Mesendoderm (in vitro differentiated cells): ENCODE data around the gene FBL.

ENCODE experiments used
- DNase-seq: peaks from one replicate; pipeline ENCODE4 v3.0.0; 2013
- H2AK5ac ChIP-seq: 2 replicates; pipeline ENCODE4 v1.6.1; 2013; ENCODE audit warnings: low read length, inconsistent platforms
- H2BK120ac ChIP-seq: 2 replicates; pipeline ENCODE4 v1.6.1; 2013; ENCODE audit warnings: low read depth, mild to moderate bottlenecking, low read length, moderate library complexity, mixed read lengths
- H2BK15ac ChIP-seq: replicated peaks from 2 replicates; pipeline ENCODE4 v1.6.1; 2013; ENCODE audit warnings: low read depth, mild to moderate bottlenecking, moderate library complexity
- H2BK5ac ChIP-seq: 2 replicates; pipeline ENCODE4 v1.6.1; 2013; ENCODE audit warnings: low read length, inconsistent platforms
- H3K18ac ChIP-seq: 2 replicates; pipeline ENCODE4 v1.6.1; 2013; ENCODE audit warnings: mild to moderate bottlenecking, low read length, mixed read lengths
- H3K23ac ChIP-seq: one replicate; pipeline ENCODE4 v1.6.1; 2013; ENCODE audit warnings: low read length
- H3K27ac ChIP-seq: 2 replicates; pipeline ENCODE4 v1.5.1; 2013; ENCODE audit warnings: low read depth, mild to moderate bottlenecking, inconsistent platforms, low read length, moderate library complexity
- H3K27me3 ChIP-seq: 2 replicates; pipeline ENCODE4 v1.6.1; 2013; ENCODE audit warnings: low read length, control low read depth, mild to moderate bottlenecking, inconsistent platforms; ENCODE audit not compliant: insufficient read depth, poor library complexity
- H3K36me3 ChIP-seq: 2 replicates; pipeline ENCODE4 v1.6.1; 2013; ENCODE audit warnings: low read length, inconsistent platforms; ENCODE audit not compliant: control insufficient read depth, insufficient read depth
- H3K4ac ChIP-seq: one replicate; pipeline ENCODE4 v1.6.1; 2013; ENCODE audit warnings: low read depth, mild to moderate bottlenecking, low read length, moderate library complexity
- H3K4me1 ChIP-seq: 2 replicates; pipeline ENCODE4 v1.6.1; 2013; ENCODE audit warnings: low read depth, low read length, inconsistent platforms; ENCODE audit not compliant: control insufficient read depth
- H3K4me2 ChIP-seq: 2 replicates; pipeline ENCODE4 v1.6.1; 2013; ENCODE audit warnings: low read length
- H3K4me3 ChIP-seq: 2 replicates; pipeline ENCODE4 v1.5.1; 2013; ENCODE audit warnings: mild to moderate bottlenecking, low read length
- H3K56ac ChIP-seq: one replicate; pipeline ENCODE4 v1.6.1; 2013; ENCODE audit warnings: low read length
- H3K79me1 ChIP-seq: 2 replicates; pipeline ENCODE4 v1.6.1; 2013; ENCODE audit warnings: low read length, inconsistent platforms
- H3K79me2 ChIP-seq: 2 replicates; pipeline ENCODE4 v1.6.1; 2013; ENCODE audit warnings: mild to moderate bottlenecking, low read length; ENCODE audit not compliant: control insufficient read depth, insufficient read depth
- H3K9ac ChIP-seq: 2 replicates; pipeline ENCODE4 v1.6.1; 2013; ENCODE audit warnings: low read length, inconsistent platforms
- H4K5ac ChIP-seq: one replicate; pipeline ENCODE4 v1.6.1; 2013; ENCODE audit warnings: low read length
- H4K8ac ChIP-seq: one replicate; pipeline ENCODE4 v1.6.1; 2013; ENCODE audit warnings: low read depth, mild to moderate bottlenecking, control low read depth, low read length, moderate library complexity
- WGBS: extraction: QIAGEN DNeasy Blood & Tissue Kit; methylation state at CpG from one replicate; pipeline ENCODE4 v1.1.7; 2013; ENCODE audit warnings: low lambda C conversion rate, missing lambda C conversion rate; ENCODE audit not compliant: insufficient coverage; ENCODE audit errors: extremely low coverage; 5-methylcytosine and 5-hydroxymethylcytosine counted together

The FBL gene

GRCh38 chr19:39832341-39833083 is 13.7 kb downstream of the FBL start:
- no peak overlapping the region for H2AK5ac ChIP-seq
- no peak overlapping the region for H4K5ac ChIP-seq
- no peak overlapping the region for H3K4me2 ChIP-seq
- DNase-seq: no peak
- peaks cover 11% of the 10 kb centered on the region for H3K36me3 ChIP-seq
- H3K27ac ChIP-seq: no peak overlapping the region
- H3K18ac ChIP-seq: no peak overlapping the region
- no peak overlapping the region for H3K4ac ChIP-seq
- peak overlapping the region; percentile 65 for H3K56ac ChIP-seq
- peaks cover 7% of the 10 kb centered on the region for H3K79me1 ChIP-seq
- H4K8ac ChIP-seq: no peak overlapping the region
- peak overlapping the region; percentile 20 for H3K9ac ChIP-seq
- no peak overlapping the region for H2BK120ac ChIP-seq
- WGBS: no CpG with 5 or more reads among the region's 5 CpGs
- H3K23ac ChIP-seq: no peak overlapping the region
- H3K4me3 ChIP-seq: no peak overlapping the region
- no peak overlapping the region for H2BK15ac ChIP-seq
- no peaks in the 10 kb centered on the region for H3K4me1 ChIP-seq
- H3K79me2 ChIP-seq: peaks cover 1% of the 10 kb centered on the region
- H3K27me3 ChIP-seq: no peaks in the 10 kb centered on the region
- no peak overlapping the region for H2BK5ac ChIP-seq

- no peak overlapping the region for H3K4me2 ChIP-seq
- no peaks in the 10 kb centered on the region for H3K4me1 ChIP-seq
- peaks cover 7% of the 10 kb centered on the region for H3K79me1 ChIP-seq
- H3K27ac ChIP-seq: no peak overlapping the region
- H3K4ac ChIP-seq: no peak overlapping the region
- peaks cover 1% of the 10 kb centered on the region for H3K79me2 ChIP-seq
- no peak overlapping the region for H2BK120ac ChIP-seq
- H3K27me3 ChIP-seq: no peaks in the 10 kb centered on the region
- H4K5ac ChIP-seq: no peak overlapping the region
- no peak overlapping the region for H3K4me3 ChIP-seq
- H3K36me3 ChIP-seq: peaks cover 6% of the 10 kb centered on the region
- no peak overlapping the region for H4K8ac ChIP-seq
- H2BK5ac ChIP-seq: no peak overlapping the region
- H3K18ac ChIP-seq: no peak overlapping the region
- no peak overlapping the region for H2AK5ac ChIP-seq
- H3K23ac ChIP-seq: no peak overlapping the region
- H2BK15ac ChIP-seq: no peak overlapping the region
- DNase-seq: no peak
- WGBS: no CpG with 5 or more reads among the region's 16 CpGs
- H3K9ac ChIP-seq: no peak overlapping the region
- no peak overlapping the region for H3K56ac ChIP-seq
Measured at GRCh38 chr19:39831679-39832078, 14.5 kb downstream of the FBL start.

- H3K4ac ChIP-seq: no peak overlapping the region
- H3K4me1 ChIP-seq: no peaks in the 10 kb centered on the region
- H3K4me2 ChIP-seq: no peak overlapping the region
- no peak overlapping the region for H2BK15ac ChIP-seq
- H2BK120ac ChIP-seq: no peak overlapping the region
- no peak overlapping the region for H3K56ac ChIP-seq
- H3K27me3 ChIP-seq: no peaks in the 10 kb centered on the region
- no peak for DNase-seq
- no peak overlapping the region for H3K18ac ChIP-seq
- H3K36me3 ChIP-seq: peaks cover 2% of the 10 kb centered on the region
- no peak overlapping the region for H4K8ac ChIP-seq
- H3K27ac ChIP-seq: no peak overlapping the region
- peaks cover 1% of the 10 kb centered on the region for H3K79me2 ChIP-seq
- no peak overlapping the region for H3K4me3 ChIP-seq
- H2BK5ac ChIP-seq: no peak overlapping the region
- no peak overlapping the region for H2AK5ac ChIP-seq
- H3K9ac ChIP-seq: no peak overlapping the region
- H3K23ac ChIP-seq: no peak overlapping the region
- peaks cover 7% of the 10 kb centered on the region for H3K79me1 ChIP-seq
- no peak overlapping the region for H4K5ac ChIP-seq
Measured at GRCh38 chr19:39830847-39831246, 15.3 kb downstream of the FBL start.

GRCh38 chr19:39830406-39830805 is 15.8 kb downstream of the FBL start:
- Histone ChIP-seq H3K56ac (no peak overlapping the region), H4K5ac (no peak overlapping the region), H3K18ac (no peak overlapping the region), H2AK5ac (no peak overlapping the region), H3K79me1 (peaks cover 7% of the 10 kb centered on the region), H2BK5ac (no peak overlapping the region), H2BK15ac (no peak overlapping the region), H3K36me3 (peaks cover 2% of the 10 kb centered on the region), H3K9ac (no peak overlapping the region), H3K27ac (no peak overlapping the region), H3K4ac (no peak overlapping the region), H3K27me3 (no peaks in the 10 kb centered on the region), H3K4me1 (no peaks in the 10 kb centered on the region), H3K4me2 (no peak overlapping the region), H3K4me3 (no peak overlapping the region), H2BK120ac (no peak overlapping the region), H3K23ac (no peak overlapping the region), H4K8ac (no peak overlapping the region), H3K79me2 (peaks cover 1% of the 10 kb centered on the region)
- DNase-seq: no peak
- WGBS: no CpG with 5 or more reads among the region's 18 CpGs

DNA sequence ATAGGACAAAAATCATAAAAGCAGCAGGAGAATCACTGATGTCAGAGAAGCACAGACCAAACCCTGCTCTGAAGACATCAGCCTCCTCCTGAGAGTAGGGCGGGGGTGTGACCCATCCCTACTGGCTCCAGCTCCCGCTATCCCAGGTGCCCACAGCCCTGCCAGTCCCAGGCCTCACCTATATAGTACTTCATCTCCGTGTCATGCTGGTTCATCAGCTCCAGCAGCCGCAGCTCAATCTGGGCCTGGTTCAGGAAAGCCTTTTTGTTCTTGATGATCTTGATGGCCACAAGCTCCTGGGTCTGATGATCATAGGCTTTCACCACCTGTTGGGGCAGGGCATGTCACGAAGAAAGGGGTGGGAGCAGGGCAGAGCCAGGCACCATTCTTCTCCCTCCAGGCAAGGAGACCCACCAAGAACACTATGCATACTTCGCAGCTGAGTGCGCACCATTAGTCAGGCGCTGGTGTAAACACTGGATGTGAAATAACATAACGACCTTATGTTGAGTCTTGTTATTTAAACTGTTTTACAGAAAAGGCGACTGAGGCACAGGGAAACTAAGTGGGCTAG is 16.4 kb downstream of the FBL start:
- Histone ChIP-seq H2BK5ac (no peak overlapping the region), H3K27ac (no peak overlapping the region), H3K79me1 (peaks cover 7% of the 10 kb centered on the region), H2BK120ac (no peak overlapping the region), H3K27me3 (no peaks in the 10 kb centered on the region), H3K36me3 (peaks cover 2% of the 10 kb centered on the region), H2BK15ac (no peak overlapping the region), H3K9ac (no peak overlapping the region), H3K18ac (no peak overlapping the region), H4K5ac (no peak overlapping the region), H3K4me3 (no peak overlapping the region), H2AK5ac (no peak overlapping the region), H3K4ac (no peak overlapping the region), H3K4me2 (no peak overlapping the region), H4K8ac (no peak overlapping the region), H3K23ac (no peak overlapping the region), H3K79me2 (peaks cover 1% of the 10 kb centered on the region), H3K56ac (no peak overlapping the region), H3K4me1 (no peaks in the 10 kb centered on the region)
- no CpG with 5 or more reads among the region's 10 CpGs for WGBS
- no peak for DNase-seq

DNA sequence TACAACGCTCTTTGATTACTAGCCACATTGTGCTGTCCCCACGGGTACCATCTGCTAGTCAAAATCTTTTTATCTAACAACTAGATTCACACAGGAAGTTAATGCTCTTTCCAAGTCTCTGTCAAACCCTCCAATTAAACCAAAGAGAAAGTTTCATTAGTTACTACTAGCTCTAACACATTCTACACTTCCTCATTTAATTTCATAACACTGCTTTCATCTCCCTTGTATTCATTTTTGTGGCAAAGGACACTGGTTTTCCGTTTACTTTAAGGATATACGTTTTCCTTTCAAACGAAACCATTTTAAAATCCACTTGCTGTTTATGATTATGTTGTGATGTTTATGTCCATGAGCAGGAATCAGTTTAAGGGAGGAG is 17.5 kb downstream of the FBL start:
- Histone ChIP-seq H3K36me3 (peaks cover 2% of the 10 kb centered on the region), H3K4me3 (no peak overlapping the region)

More for the DNA sequence above, 17.5 kb downstream of the FBL start:
- Histone ChIP-seq H3K4me2 (no peak overlapping the region), H3K27ac (no peak overlapping the region), H2BK5ac (no peak overlapping the region), H2BK120ac (no peak overlapping the region), H3K9ac (no peak overlapping the region), H3K4me1 (no peaks in the 10 kb centered on the region), H2AK5ac (no peak overlapping the region), H4K5ac (no peak overlapping the region), H2BK15ac (no peak overlapping the region), H3K56ac (no peak overlapping the region), H3K79me1 (peaks cover 7% of the 10 kb centered on the region), H3K18ac (no peak overlapping the region), H3K79me2 (peaks cover 1% of the 10 kb centered on the region), H4K8ac (no peak overlapping the region), H3K23ac (no peak overlapping the region), H3K27me3 (no peaks in the 10 kb centered on the region), H3K4ac (no peak overlapping the region)
- no peak for DNase-seq
- WGBS: no CpG with 5 or more reads among the region's 5 CpGs
